SU-DHL-6 (cell line): ENCODE results near the gene HSD17B12.

Experiments used
- EZH2phosphoT487 ChIP-seq: fragments of 200-600 bp; sonication (generic), shearing (Covaris generic); conservative IDR thresholded peaks from 2 replicates; pipeline ENCODE4 v1.6.1; 2018; ENCODE audit warnings: mild to moderate bottlenecking, antibody characterized with exemption, low read length, moderate library complexity, mixed read lengths
- TF ChIP-seq, protein P1 (sequence below): fragments of 200-600 bp; sonication (generic); IDR thresholded peaks from one replicate; pipeline ENCODE4 v1.5.1; 2017; ENCODE audit warnings: antibody characterized with exemption, mild to moderate bottlenecking, low read length, moderate library complexity; ENCODE audit not compliant: insufficient read depth, poor library complexity, severe bottlenecking

DNA sequence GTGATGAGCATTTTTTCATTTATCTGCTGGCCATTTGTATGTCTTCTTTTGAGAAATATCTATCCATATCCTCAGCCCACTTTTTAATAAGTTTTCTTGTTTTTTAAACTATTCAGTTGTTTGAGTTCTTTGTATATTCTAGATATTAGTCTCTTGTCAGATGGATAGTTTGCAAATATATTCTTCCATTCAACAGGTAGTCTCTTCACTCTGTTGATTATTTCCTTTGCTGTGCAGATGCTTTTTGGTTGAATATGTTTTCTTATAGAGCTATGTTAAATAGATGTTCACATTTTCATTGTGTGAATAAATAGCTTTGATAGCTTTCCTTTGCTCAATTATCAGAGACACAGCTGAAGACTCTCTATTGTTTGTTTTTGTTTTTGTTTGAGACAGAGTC is 131.9 kb downstream of the HSD17B12 start:
- TF ChIP-seq, protein P1, sequence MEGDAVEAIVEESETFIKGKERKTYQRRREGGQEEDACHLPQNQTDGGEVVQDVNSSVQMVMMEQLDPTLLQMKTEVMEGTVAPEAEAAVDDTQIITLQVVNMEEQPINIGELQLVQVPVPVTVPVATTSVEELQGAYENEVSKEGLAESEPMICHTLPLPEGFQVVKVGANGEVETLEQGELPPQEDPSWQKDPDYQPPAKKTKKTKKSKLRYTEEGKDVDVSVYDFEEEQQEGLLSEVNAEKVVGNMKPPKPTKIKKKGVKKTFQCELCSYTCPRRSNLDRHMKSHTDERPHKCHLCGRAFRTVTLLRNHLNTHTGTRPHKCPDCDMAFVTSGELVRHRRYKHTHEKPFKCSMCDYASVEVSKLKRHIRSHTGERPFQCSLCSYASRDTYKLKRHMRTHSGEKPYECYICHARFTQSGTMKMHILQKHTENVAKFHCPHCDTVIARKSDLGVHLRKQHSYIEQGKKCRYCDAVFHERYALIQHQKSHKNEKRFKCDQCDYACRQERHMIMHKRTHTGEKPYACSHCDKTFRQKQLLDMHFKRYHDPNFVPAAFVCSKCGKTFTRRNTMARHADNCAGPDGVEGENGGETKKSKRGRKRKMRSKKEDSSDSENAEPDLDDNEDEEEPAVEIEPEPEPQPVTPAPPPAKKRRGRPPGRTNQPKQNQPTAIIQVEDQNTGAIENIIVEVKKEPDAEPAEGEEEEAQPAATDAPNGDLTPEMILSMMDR: no peak
- TF ChIP-seq EZH2phosphoT487: no peak
